ENCODE measurements around the gene GALNT12. TPM values are rescaled to one million over a fixed set of nuclear protein-coding genes. Genes with fewer than 3 reads are reported as not detected.

The GALNT12 gene, protein sequence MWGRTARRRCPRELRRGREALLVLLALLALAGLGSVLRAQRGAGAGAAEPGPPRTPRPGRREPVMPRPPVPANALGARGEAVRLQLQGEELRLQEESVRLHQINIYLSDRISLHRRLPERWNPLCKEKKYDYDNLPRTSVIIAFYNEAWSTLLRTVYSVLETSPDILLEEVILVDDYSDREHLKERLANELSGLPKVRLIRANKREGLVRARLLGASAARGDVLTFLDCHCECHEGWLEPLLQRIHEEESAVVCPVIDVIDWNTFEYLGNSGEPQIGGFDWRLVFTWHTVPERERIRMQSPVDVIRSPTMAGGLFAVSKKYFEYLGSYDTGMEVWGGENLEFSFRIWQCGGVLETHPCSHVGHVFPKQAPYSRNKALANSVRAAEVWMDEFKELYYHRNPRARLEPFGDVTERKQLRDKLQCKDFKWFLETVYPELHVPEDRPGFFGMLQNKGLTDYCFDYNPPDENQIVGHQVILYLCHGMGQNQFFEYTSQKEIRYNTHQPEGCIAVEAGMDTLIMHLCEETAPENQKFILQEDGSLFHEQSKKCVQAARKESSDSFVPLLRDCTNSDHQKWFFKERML
- total RNA-seq = 2.5 TPM

DNA sequence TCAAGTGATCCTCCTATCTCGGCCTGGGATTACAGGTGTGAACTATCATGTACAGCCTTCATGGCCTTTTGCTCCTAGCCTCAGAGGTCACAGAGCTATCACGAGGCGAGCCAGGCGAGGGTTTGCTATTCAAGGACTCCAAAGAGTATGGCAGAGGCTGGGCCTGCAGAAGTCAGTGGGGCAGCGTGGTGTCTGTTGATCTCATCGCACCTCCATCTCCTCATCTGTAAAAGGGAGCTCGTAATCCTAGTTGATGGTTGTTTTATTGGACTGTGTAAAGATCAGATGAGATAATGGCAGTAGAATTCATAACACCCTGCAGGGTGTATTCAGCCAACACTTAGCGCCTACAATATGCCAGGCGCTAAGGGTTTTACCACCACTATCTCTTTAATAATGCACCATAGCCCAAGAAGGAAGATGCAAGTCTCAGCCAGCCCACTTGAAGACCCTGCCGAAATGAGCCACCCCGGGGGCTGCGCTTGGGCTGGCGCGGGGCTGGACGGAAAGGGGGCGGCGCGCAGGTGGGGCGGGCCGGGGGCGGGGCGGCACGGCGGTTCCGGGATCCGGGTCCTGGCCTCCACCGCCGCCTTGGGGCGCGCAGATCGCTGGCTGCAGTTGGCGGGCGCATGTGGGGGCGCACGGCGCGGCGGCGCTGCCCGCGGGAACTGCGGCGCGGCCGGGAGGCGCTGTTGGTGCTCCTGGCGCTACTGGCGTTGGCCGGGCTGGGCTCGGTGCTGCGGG is at the start of gene GALNT12:
Gene GALNT12 (plus strand): TSS at position 601 of the 744 bp plus-strand sequence. CDS start 29 bp downstream, at position 630.

GRCh38 chr9:98796364-98797101 is 10.9 kb upstream of the GALNT12 start, which contains the start of gene ANKS6:
ANKS6 (minus strand) TSS chr9:98796555; CDS start chr9:98796491, 64 bp downstream.

Other genes with a start within 250 kb of the GALNT12 start
- gene GABBR2, start 98.7 kb upstream of the GALNT12 start, total RNA-seq = 128 TPM
- gene ANKS6, start 11.1 kb upstream of the GALNT12 start, total RNA-seq = 6.7 TPM
- gene COL15A1, start 136.2 kb downstream of the GALNT12 start, total RNA-seq = 6.7 TPM